Urothelium cell line (cell line): ENCODE measurements around the gene ABCD4.
"Not testable (repeated sequence)": the region's sequence is repeated elsewhere in the genome, so short reads cannot be mapped to it uniquely, and the experiment has no call there.

ENCODE experiments used
- DNase-seq: peaks from one replicate; pipeline ENCODE4 v3.0.0; 2011; ENCODE audit warnings: low spot score, mixed read lengths
- FAIRE-seq: peaks from 2 replicates; lab custom pipeline; 2011; peaks lifted over from hg19 to GRCh38; lab: Jason Lieb, UNC

Gene ABCD4

GRCh38 chr14:74308695-74309094, 6.0 kb upstream of the ABCD4 start:
- FAIRE-seq = no peak
- no peak for DNase-seq

DNA sequence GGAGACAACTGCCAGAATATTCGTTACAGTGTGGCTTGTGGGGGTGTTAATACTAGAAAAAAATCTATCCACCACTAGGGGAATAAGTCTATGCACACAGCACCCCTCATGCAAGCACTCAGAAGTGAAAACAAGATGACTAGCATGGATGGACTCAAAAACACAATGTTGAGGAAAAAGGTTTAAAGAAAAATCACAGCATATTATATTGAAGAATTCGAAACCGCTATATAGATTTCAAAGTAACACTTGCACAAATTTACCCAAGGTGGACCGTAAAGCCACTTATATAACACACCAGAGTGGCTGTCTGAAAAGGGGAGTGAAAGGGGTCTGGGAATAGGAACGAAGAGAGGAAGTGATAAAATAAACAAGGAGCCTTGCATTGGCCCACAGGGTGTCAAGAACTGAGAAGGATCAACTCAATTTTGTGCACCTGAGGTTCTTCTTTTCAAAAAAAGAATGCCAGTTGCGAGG, 544 bp downstream of the ABCD4 start:
- DNase-seq (peak; percentile 68), FAIRE-seq (no peak)

- FAIRE-seq (no peak), DNase-seq (no peak)
Measured at GRCh38 chr14:74301594-74302151, 1.1 kb downstream of the ABCD4 start.

GRCh38 chr14:74299061-74299545, 3.6 kb downstream of the ABCD4 start:
- FAIRE-seq = no peak

GRCh38 chr14:74297986-74298385, 4.7 kb downstream of the ABCD4 start:
- FAIRE-seq (no peak), DNase-seq (no peak)

More at GRCh38 chr14:74299061-74299545, 3.6 kb downstream of the ABCD4 start:
- DNase-seq = peak; percentile 53

DNA sequence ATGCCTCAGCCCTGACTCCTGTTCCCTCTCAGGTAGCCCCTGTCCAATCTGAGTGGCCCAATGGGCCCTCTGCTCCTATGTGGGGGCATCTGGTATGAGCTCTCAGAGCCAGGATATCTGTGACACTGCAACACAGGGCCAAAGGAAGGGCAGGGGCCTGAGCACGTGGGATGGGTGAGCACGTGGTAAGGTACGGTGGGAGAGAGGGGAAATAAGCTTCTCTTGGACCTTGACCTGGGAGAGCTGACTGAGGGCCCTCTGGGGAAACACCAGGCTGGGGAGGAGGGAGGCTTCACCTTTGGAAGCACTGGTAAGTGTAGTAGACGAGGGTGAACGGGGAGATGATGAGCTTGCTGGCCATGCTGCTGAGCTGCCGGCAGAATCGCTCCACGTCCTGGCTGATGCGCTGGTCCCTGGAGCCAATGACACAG, 6.7 kb downstream of the ABCD4 start:
- DNase-seq (no peak), FAIRE-seq (no peak)

DNA sequence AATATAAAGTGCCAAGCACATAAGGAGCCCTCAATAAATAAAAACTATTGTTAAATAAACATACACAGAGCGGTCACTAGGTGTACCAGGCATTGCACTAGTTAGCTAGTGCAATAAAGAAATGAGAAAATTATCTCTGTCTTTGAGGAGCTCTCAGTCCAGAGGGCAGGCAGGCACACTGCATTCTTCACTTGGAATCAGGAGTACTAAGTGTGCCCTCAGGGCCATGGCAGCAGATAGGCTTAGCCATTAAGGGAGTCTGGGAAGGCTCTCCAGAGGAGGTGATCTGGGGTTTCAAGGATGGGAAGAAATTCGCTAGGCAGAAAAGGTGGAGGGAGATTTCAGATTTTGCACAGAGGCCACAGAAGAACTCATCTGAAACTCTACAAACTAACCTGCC, 9.1 kb downstream of the ABCD4 start:
- DNase-seq = no peak
- FAIRE-seq = no peak

DNA sequence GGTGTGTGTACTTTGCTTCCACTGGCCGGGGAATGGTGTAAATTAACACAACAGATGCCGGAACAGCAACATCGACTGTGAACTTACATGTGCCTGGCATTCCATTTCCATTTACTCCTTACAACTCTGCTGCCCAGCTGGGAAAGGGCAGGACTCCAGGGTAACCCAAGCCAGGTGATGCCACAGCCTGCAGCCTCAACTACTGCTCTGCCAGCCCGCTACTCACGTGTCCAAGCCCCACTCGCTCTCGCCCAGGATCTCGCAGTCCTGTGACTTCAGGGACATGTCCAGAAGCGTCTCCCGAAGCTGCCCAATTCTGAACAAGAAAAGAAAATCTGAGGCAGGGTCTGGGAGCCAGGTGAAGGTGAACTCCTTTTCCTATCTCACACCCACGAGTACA, 10.7 kb downstream of the ABCD4 start:
- no peak for FAIRE-seq

GRCh38 chr14:74290415-74290814, 12.3 kb downstream of the ABCD4 start:
- DNase-seq (peak; percentile 73), FAIRE-seq (peak; percentile 90)

More for the DNA sequence above, 10.7 kb downstream of the ABCD4 start:
- no peak for DNase-seq

DNA sequence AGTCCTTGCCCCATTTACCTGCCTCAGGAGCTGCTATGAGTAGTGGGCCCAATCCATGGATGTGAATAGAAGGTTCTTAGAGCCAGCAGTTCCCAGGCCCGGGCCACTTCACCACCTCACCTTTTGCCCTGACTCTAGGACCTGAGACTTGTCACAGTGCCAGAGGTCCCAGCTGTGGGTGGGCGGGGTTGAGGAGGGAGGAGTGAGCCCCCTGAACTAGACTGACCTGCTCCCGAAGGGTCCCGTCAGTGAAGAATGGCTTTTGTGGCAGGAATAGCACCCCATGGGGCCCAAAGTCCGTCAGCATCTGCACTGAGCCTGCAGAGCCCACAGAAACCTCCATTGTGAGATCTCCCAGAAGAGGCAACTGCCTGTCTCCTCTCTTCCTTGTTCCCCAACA, 12.9 kb downstream of the ABCD4 start:
- no peak for DNase-seq
- FAIRE-seq = no peak

DNA sequence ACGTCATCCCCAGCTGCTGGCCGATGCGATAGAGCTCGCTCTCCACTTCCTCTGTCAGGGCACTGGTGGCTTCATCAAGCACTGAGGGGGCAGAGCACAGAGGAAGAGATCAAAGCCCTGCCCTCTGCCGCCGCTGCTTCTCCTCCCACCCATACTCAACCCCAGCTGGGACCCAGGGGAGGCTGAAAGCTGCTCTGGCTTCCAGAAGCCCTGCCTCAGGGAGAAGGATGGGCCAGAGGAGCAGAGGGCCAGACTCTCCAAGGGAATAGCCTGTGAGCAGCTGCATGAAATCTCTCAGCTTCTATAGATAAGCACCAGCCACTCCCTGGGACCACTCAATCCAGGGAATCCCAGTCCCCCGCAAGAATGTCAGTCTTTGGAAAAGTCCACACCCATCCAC, 16.0 kb downstream of the ABCD4 start:
- DNase-seq = no peak
- FAIRE-seq = no peak

GRCh38 chr14:74281069-74281468, 21.7 kb downstream of the ABCD4 start:
- FAIRE-seq = no peak
- no peak for DNase-seq

DNA sequence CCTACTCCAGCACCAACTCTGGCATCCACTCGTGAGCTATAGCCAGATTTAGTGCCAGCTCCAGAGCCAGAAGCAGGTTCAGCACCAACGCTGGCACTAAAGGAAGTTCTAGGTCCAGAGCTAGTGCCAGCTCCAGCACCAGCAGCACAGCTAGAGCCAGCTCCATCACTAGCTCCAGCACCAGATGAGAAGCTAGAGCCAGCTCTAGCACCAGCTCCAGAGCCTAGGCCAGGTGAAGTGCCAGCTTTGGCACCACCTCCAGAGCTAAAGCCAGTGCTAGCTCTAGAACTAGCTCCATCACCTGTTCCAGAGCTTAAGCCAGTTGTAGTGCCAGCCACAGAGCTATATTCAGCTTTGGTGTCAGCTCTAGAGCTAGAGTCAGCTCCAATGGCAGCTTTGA, 24.7 kb downstream of the ABCD4 start:
- DNase-seq (no peak), FAIRE-seq (no peak)

DNA sequence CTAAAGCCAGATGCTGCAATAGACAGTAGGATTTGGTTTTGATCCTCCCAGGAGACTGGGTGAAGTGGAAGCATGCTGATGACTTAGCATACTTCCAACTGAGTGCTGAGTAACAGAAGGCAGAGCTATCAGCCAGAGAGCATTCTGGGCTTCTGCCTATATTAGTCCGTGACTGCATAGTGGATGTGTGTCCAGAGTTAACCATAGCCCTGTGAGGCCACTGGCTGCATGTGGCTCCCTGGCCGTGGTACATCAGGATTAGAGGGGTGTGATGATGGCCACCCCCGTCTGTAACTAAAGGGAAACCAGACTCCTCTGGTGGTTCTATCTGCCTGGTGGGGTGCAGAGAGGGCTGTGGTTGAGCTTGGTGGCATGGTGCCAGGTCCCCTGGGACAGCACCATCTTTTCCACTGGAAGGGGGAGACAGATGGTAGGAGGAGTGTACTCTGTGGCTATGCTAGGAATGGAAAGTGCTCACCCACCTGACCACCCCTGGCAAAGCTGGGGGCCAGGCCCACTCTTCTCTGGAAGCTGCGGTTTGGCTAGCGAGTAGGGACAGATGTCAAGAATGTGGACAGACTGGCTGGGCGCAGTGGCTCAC, 27.4 kb downstream of the ABCD4 start:
- peak; percentile 20 for FAIRE-seq
- DNase-seq = peak; percentile 78

GRCh38 chr14:74271365-74271764, 31.4 kb downstream of the ABCD4 start:
- FAIRE-seq (no peak), DNase-seq (no peak)

DNA sequence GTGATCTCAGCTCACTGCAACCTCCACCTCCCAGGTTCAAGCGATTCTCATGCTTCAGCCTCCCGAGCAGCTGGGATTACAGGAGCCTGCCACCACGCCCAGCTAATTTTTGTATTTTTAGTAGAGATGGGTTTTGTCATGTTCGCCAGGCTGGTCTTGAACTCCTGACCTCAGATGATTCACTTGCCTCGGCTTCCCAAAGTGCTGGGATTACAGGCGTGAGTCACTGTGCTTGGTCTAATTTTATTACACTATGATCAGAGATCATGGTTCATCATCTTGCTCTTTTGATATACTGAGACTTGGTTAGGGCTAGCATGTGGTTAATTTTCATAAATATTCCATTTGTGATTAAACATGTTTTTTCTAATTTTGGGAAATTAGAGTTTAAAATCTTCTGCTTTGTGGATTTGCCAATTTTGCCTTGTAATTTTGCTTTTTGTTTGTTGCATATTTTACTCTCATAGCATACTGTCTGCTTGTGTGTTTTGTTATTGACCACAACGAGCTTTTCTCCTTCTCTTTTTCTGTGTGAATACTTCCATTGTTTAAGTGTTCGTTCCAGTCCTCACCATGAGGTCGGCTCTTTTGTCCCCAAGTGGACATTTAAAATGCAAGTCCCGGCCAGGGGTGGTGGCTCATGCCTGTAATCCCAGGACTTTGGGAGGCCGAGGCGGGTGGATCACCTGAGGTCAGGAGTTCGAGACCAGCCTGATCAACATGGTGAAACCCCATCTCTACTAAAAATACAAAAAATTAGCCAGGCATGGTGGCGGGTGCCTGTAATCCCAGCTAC, 32.2 kb downstream of the ABCD4 start:
- not testable (repeated sequence) for DNase-seq, FAIRE-seq

DNA sequence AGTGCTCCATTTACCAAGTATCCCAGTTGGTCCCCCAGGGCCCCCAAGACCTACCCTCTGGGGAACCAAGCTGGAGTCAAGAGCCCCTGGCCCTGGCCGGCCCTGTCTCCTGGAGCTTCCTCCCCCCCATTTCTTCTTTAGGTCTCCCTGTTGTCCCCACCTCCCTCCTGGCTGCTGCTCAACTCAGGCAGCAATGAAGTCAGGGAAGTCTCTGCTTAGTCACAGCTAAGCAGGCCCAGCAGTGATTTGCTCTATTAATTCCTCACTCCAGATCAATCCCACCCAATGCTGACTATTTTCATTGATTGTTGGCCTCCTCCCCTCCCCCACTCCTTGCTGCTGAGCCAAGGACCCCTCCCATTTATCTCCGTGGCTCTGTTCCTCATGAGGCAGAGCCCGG, 35.1 kb downstream of the ABCD4 start:
- no peak for DNase-seq
- FAIRE-seq = no peak

DNA sequence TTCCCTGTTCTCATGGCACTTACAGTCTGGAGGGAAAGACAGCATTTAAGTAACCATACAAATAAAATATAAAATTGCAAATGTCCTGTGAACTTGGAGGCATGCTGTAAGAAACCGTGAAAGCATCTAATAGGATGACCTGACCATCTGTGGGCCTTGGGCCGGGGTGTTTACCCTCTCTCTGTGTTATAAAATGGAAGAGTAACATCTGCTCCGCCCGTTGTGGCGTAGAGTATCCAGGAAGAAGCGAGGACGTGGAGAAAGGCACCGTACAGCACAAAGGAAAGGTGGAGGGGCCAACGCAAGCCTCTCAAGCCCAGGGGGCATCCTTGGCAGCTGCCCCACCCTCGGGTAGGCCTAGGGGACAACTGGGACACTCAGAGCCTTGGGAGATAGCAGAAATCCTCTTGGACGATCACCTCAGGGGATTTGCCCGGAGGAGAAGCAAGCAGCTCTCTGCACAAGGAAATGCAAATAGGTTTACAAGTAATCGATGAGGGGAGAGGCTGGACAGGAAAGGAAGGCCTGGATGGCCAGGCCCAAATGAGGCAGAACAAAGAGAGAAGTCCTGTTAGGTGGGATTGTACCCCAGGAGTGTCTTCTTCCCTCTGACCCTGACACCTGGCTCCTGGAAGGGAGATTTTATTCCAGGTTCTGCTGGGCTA, 37.3 kb downstream of the ABCD4 start:
- no peak for DNase-seq
- no peak for FAIRE-seq

GRCh38 chr14:74263921-74264320, 38.8 kb downstream of the ABCD4 start:
- DNase-seq (no peak), FAIRE-seq (peak; percentile 35)

DNA sequence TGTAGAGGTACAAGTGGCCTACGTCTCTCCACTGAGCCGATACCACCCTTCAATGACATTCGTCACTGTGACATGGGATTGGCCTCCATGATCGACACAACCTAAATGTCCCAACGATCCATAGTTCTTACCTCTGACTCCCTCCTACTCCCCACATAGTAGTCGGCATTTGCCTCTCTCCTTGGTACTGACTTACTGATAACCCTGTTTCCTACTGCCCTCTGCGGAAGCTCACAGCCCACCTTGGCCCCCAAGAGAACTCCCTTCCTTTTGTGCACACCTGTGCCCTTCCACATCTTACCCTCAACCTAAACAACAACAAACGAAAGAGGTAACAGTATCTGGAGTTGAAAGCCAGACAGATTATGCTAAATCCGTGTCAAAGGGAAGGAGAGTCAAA, 39.6 kb downstream of the ABCD4 start:
- FAIRE-seq (no peak), DNase-seq (no peak)

GRCh38 chr14:74262076-74262475, 40.7 kb downstream of the ABCD4 start:
- FAIRE-seq = no peak
- DNase-seq = no peak
